ENCODE data around the gene RAB3C.

The RAB3C gene

GRCh38 chr5:58851571-58851970 lies 268.7 kb downstream of the RAB3C start:
- H3K27me3 ChIP-seq (ENCODE audit: control insufficient read depth in 2 of 2, insufficient read depth in 2 of 2, low read length in 2 of 2) = no peaks in the 10 kb centered on the region
- no peaks in the 10 kb centered on the region for H3K36me3 ChIP-seq (ENCODE audit: control insufficient read depth in 2 of 2, insufficient read depth in 2 of 2, low read length in 2 of 2)
- H3K4me1 ChIP-seq (ENCODE audit: control insufficient read depth in 2 of 2, insufficient read depth in 2 of 2, low read length in 2 of 2) = peaks cover 0 to 2% of the 10 kb centered on the region in 2 donors

GRCh38 chr5:58852566-58852965 lies 269.7 kb downstream of the RAB3C start:
- Histone ChIP-seq H3K9ac (ENCODE audit: low read depth in 1 of 2, low read length in 2 of 2) (no peak overlapping the region), H3K4me3 (ENCODE audit: low read length in 2 of 2) (no peak overlapping the region), H3K27ac (ENCODE audit: low read depth in 2 of 2, low read length in 2 of 2) (no peak overlapping the region), H3K9me3 (ENCODE audit: control insufficient read depth in 2 of 2, low read length in 2 of 2) (no peaks in the 10 kb centered on the region), H3K4me1 (ENCODE audit: control insufficient read depth in 2 of 2, insufficient read depth in 2 of 2, low read length in 2 of 2) (peaks cover 0 to 2% of the 10 kb centered on the region in 2 donors), H3K27me3 (ENCODE audit: control insufficient read depth in 2 of 2, insufficient read depth in 2 of 2, low read length in 2 of 2) (no peaks in the 10 kb centered on the region), H3K36me3 (ENCODE audit: control insufficient read depth in 2 of 2, insufficient read depth in 2 of 2, low read length in 2 of 2) (no peaks in the 10 kb centered on the region)

More at GRCh38 chr5:58851571-58851970, 268.7 kb downstream of the RAB3C start:
- H3K4me3 ChIP-seq (ENCODE audit: low read length in 2 of 2) = no peak overlapping the region
- H3K9me3 ChIP-seq (ENCODE audit: control insufficient read depth in 2 of 2, low read length in 2 of 2) = no peaks in the 10 kb centered on the region
- no peak overlapping the region for H3K9ac ChIP-seq (ENCODE audit: low read depth in 1 of 2, low read length in 2 of 2)
- H3K27ac ChIP-seq (ENCODE audit: low read depth in 2 of 2, low read length in 2 of 2) = no peak overlapping the region

- Histone ChIP-seq H3K9ac (ENCODE audit: low read depth in 1 of 2, low read length in 2 of 2) (no peak overlapping the region), H3K4me1 (ENCODE audit: control insufficient read depth in 2 of 2, insufficient read depth in 2 of 2, low read length in 2 of 2) (peaks cover 0 to 2% of the 10 kb centered on the region in 2 donors), H3K27me3 (ENCODE audit: control insufficient read depth in 2 of 2, insufficient read depth in 2 of 2, low read length in 2 of 2) (no peaks in the 10 kb centered on the region), H3K4me3 (ENCODE audit: low read length in 2 of 2) (no peak overlapping the region), H3K27ac (ENCODE audit: low read depth in 2 of 2, low read length in 2 of 2) (no peak overlapping the region), H3K36me3 (ENCODE audit: control insufficient read depth in 2 of 2, insufficient read depth in 2 of 2, low read length in 2 of 2) (no peaks in the 10 kb centered on the region), H3K9me3 (ENCODE audit: control insufficient read depth in 2 of 2, low read length in 2 of 2) (no peaks in the 10 kb centered on the region)
Observed at GRCh38 chr5:58854441-58854840, 271.6 kb downstream of the RAB3C start.

- no peaks in the 10 kb centered on the region for H3K4me1 ChIP-seq (ENCODE audit: control insufficient read depth in 2 of 2, insufficient read depth in 2 of 2, low read length in 2 of 2)
- no peaks in the 10 kb centered on the region for H3K27me3 ChIP-seq (ENCODE audit: control insufficient read depth in 2 of 2, insufficient read depth in 2 of 2, low read length in 2 of 2)
- H3K9ac ChIP-seq (ENCODE audit: low read depth in 1 of 2, low read length in 2 of 2) = no peak overlapping the region
- no peaks in the 10 kb centered on the region for H3K9me3 ChIP-seq (ENCODE audit: control insufficient read depth in 2 of 2, low read length in 2 of 2)
- no peaks in the 10 kb centered on the region for H3K36me3 ChIP-seq (ENCODE audit: control insufficient read depth in 2 of 2, insufficient read depth in 2 of 2, low read length in 2 of 2)
- H3K27ac ChIP-seq (ENCODE audit: low read depth in 2 of 2, low read length in 2 of 2) = no peak overlapping the region
- no peak overlapping the region for H3K4me3 ChIP-seq (ENCODE audit: low read length in 2 of 2)
Observed at GRCh38 chr5:58855851-58856739, 273.2 kb downstream of the RAB3C start.

- peaks cover 0 to 6% of the 10 kb centered on the region in 2 donors for H3K27me3 ChIP-seq (ENCODE audit: control insufficient read depth in 2 of 2, insufficient read depth in 2 of 2, low read length in 2 of 2)
- H3K4me1 ChIP-seq (ENCODE audit: control insufficient read depth in 2 of 2, insufficient read depth in 2 of 2, low read length in 2 of 2) = no peaks in the 10 kb centered on the region
- no peaks in the 10 kb centered on the region for H3K9me3 ChIP-seq (ENCODE audit: control insufficient read depth in 2 of 2, low read length in 2 of 2)
- no peak overlapping the region for H3K4me3 ChIP-seq (ENCODE audit: low read length in 2 of 2)
- H3K9ac ChIP-seq (ENCODE audit: low read depth in 1 of 2, low read length in 2 of 2) = no peak overlapping the region
- no peaks in the 10 kb centered on the region for H3K36me3 ChIP-seq (ENCODE audit: control insufficient read depth in 2 of 2, insufficient read depth in 2 of 2, low read length in 2 of 2)
- H3K27ac ChIP-seq (ENCODE audit: low read depth in 2 of 2, low read length in 2 of 2) = no peak overlapping the region
Observed at GRCh38 chr5:58857609-58858008, 274.7 kb downstream of the RAB3C start.

- Histone ChIP-seq H3K27ac (ENCODE audit: low read depth in 2 of 2, low read length in 2 of 2) (no peak overlapping the region), H3K9me3 (ENCODE audit: control insufficient read depth in 2 of 2, low read length in 2 of 2) (no peaks in the 10 kb centered on the region), H3K36me3 (ENCODE audit: control insufficient read depth in 2 of 2, insufficient read depth in 2 of 2, low read length in 2 of 2) (no peaks in the 10 kb centered on the region), H3K27me3 (ENCODE audit: control insufficient read depth in 2 of 2, insufficient read depth in 2 of 2, low read length in 2 of 2) (peaks cover 0 to 6% of the 10 kb centered on the region in 2 donors), H3K9ac (ENCODE audit: low read depth in 1 of 2, low read length in 2 of 2) (no peak overlapping the region), H3K4me1 (ENCODE audit: control insufficient read depth in 2 of 2, insufficient read depth in 2 of 2, low read length in 2 of 2) (no peaks in the 10 kb centered on the region), H3K4me3 (ENCODE audit: low read length in 2 of 2) (no peak overlapping the region)
Observed at GRCh38 chr5:58860680-58861079, 277.8 kb downstream of the RAB3C start.

GRCh38 chr5:58868931-58869330 lies 286.1 kb downstream of the RAB3C start:
- Histone ChIP-seq H3K36me3 (ENCODE audit: control insufficient read depth in 2 of 2, insufficient read depth in 2 of 2, low read length in 2 of 2) (no peaks in the 10 kb centered on the region), H3K27me3 (ENCODE audit: control insufficient read depth in 2 of 2, insufficient read depth in 2 of 2, low read length in 2 of 2) (no peaks in the 10 kb centered on the region), H3K9me3 (ENCODE audit: control insufficient read depth in 2 of 2, low read length in 2 of 2) (no peaks in the 10 kb centered on the region), H3K9ac (ENCODE audit: low read depth in 1 of 2, low read length in 2 of 2) (no peak overlapping the region), H3K4me3 (ENCODE audit: low read length in 2 of 2) (no peak overlapping the region), H3K27ac (ENCODE audit: low read depth in 2 of 2, low read length in 2 of 2) (no peak overlapping the region), H3K4me1 (ENCODE audit: control insufficient read depth in 2 of 2, insufficient read depth in 2 of 2, low read length in 2 of 2) (no peaks in the 10 kb centered on the region)

- Histone ChIP-seq H3K27ac (ENCODE audit: low read depth in 2 of 2, low read length in 2 of 2) (no peak overlapping the region), H3K36me3 (ENCODE audit: control insufficient read depth in 2 of 2, insufficient read depth in 2 of 2, low read length in 2 of 2) (no peaks in the 10 kb centered on the region), H3K27me3 (ENCODE audit: control insufficient read depth in 2 of 2, insufficient read depth in 2 of 2, low read length in 2 of 2) (no peaks in the 10 kb centered on the region), H3K9me3 (ENCODE audit: control insufficient read depth in 2 of 2, low read length in 2 of 2) (no peaks in the 10 kb centered on the region), H3K4me1 (ENCODE audit: control insufficient read depth in 2 of 2, insufficient read depth in 2 of 2, low read length in 2 of 2) (no peaks in the 10 kb centered on the region), H3K9ac (ENCODE audit: low read depth in 1 of 2, low read length in 2 of 2) (no peak overlapping the region), H3K4me3 (ENCODE audit: low read length in 2 of 2) (no peak overlapping the region)
Observed at GRCh38 chr5:58871648-58872242, 288.9 kb downstream of the RAB3C start.

- no peaks in the 10 kb centered on the region for H3K27me3 ChIP-seq (ENCODE audit: control insufficient read depth in 2 of 2, insufficient read depth in 2 of 2, low read length in 2 of 2)
- no peak overlapping the region for H3K4me3 ChIP-seq (ENCODE audit: low read length in 2 of 2)
- H3K36me3 ChIP-seq (ENCODE audit: control insufficient read depth in 2 of 2, insufficient read depth in 2 of 2, low read length in 2 of 2) = no peaks in the 10 kb centered on the region
- H3K4me1 ChIP-seq (ENCODE audit: control insufficient read depth in 2 of 2, insufficient read depth in 2 of 2, low read length in 2 of 2) = no peaks in the 10 kb centered on the region
- no peak overlapping the region for H3K27ac ChIP-seq (ENCODE audit: low read depth in 2 of 2, low read length in 2 of 2)
- H3K9ac ChIP-seq (ENCODE audit: low read depth in 1 of 2, low read length in 2 of 2) = no peak overlapping the region
- H3K9me3 ChIP-seq (ENCODE audit: control insufficient read depth in 2 of 2, low read length in 2 of 2) = no peaks in the 10 kb centered on the region
Observed at GRCh38 chr5:58872670-58873273, 289.9 kb downstream of the RAB3C start.

- Histone ChIP-seq H3K4me1 (ENCODE audit: control insufficient read depth in 2 of 2, insufficient read depth in 2 of 2, low read length in 2 of 2) (no peaks in the 10 kb centered on the region), H3K4me3 (ENCODE audit: low read length in 2 of 2) (no peak overlapping the region), H3K27ac (ENCODE audit: low read depth in 2 of 2, low read length in 2 of 2) (no peak overlapping the region), H3K27me3 (ENCODE audit: control insufficient read depth in 2 of 2, insufficient read depth in 2 of 2, low read length in 2 of 2) (no peaks in the 10 kb centered on the region), H3K9ac (ENCODE audit: low read depth in 1 of 2, low read length in 2 of 2) (no peak overlapping the region), H3K36me3 (ENCODE audit: control insufficient read depth in 2 of 2, insufficient read depth in 2 of 2, low read length in 2 of 2) (no peaks in the 10 kb centered on the region), H3K9me3 (ENCODE audit: control insufficient read depth in 2 of 2, low read length in 2 of 2) (no peaks in the 10 kb centered on the region)
Observed at GRCh38 chr5:58875599-58875998, 292.7 kb downstream of the RAB3C start.

All from mucosa of rectum (tissue), 2 donors.